CD4-positive, alpha-beta T cell treated with Interleukin-21 for 1 hour (primary cell): ENCODE data around the gene AK5.

Experiments
- DNase-seq: peaks from one replicate; pipeline ENCODE4 v3.0.0-alpha.2; 2020

Gene AK5, protein sequence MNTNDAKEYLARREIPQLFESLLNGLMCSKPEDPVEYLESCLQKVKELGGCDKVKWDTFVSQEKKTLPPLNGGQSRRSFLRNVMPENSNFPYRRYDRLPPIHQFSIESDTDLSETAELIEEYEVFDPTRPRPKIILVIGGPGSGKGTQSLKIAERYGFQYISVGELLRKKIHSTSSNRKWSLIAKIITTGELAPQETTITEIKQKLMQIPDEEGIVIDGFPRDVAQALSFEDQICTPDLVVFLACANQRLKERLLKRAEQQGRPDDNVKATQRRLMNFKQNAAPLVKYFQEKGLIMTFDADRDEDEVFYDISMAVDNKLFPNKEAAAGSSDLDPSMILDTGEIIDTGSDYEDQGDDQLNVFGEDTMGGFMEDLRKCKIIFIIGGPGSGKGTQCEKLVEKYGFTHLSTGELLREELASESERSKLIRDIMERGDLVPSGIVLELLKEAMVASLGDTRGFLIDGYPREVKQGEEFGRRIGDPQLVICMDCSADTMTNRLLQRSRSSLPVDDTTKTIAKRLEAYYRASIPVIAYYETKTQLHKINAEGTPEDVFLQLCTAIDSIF

DNA sequence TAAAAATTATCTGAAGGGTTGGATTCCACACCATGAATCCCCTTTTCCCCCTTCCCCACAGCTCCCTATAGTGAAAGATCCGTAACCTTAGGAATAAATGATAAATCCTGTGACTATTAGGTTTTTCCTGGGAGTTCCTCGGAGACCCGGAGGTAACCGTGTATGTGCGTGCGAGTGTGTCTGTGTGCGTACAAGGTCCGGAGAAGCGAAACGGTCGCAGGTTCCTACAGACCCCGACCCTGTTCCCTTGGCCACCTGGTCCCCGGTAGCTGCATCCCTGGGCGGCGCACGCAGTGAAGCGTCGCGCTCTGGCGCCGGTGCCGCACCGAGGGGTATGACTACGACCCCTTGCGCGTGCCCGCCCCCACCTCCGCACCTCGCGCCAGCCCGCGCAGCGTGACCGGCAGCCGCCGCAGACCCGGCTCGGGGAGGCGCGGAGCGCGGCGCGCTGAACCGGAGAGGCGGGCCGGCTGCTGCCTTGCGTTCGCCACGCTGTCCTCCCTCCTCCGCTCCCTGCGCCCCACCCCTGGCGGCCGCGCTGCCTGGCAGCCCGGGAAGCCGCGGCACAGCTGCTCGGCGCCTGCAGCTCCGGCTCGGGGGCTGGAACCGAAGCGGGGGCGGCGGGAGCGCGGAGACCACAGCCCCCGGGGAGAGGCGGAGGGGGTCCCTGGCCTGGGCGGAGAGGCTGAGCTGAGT, at the start of gene AK5:
Gene AK5 (plus strand): TSS at position 529 of the 696 bp plus-strand sequence. CDS start 295 bp downstream, outside the sequence.
- DNase-seq, result peak; percentile 33

DNA sequence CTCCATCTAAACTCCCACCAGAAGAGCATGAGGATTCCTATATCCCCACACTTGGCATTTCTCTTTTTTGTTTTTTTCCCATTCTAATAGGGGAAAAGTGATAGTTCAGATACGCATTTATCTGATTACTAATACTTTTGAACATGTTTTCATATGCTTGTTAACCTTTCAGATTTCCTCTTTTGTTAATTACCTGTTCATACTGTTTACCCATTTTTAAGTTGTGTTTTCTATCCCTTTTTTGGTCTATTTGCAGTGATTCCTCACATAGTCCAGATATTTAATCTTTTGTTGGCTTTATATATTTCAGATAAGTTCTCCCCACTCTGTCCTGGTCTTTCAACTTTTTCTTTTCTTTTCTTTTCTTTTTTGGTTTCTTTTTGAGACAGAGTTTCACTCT, 49.0 kb upstream of the AK5 start:
- DNase-seq, result no peak

DNA sequence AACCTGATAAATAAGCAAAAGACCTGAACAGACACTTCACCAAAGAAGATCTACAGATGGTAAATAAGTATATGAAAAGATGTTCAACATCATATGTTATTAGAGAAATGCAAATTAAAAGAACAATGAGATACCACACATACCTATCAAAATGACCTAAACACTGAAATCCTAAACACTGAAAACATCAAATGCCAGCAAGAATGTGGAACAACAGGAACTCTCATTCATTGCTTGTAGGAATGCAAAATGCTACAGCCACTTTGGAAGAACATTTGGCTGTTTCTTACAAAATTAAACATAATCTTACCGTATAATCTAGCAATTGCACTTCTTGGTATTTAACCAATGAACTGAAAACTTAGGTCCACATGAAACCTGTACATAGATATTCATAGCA, 47.7 kb upstream of the AK5 start:
- no peak for DNase-seq

DNA sequence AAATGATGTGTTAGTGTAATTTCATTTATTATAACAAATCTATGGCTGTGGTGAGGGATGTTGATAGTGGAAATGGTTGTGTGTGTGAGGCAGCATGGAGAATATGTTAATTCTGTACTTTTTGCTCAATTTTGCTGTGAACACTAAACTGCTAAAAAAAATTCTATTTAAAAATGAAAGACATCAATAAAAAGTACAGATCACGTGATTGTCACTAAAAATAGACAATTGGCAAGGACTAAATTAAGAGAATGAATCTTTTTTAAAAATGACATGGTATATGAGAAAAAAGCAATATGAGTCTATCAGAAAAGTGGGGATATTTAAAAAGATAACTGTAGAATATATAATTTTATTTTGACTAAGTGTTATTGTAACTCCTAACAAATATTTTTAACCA, 46.9 kb upstream of the AK5 start:
- no peak for DNase-seq

DNA sequence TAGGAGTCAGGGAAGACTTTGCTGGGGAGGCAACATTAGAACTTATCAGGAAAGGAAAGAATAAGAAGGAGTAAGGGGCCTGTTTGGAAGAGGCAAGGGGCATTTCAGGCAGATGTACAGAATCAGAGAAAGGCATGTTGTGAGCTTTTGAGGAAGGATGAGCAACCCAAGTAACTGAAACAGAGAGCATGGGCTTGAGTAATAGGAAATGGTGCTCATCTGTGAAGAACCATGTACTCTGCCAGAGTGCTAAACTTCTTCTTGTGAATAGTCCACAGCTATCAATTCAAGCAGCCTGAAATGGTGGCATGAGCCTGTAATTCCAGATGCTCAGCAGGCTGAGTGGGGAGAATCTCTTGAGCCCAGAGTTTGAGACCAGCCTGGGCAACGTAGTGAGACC, 43.4 kb upstream of the AK5 start:
- no peak for DNase-seq

DNA sequence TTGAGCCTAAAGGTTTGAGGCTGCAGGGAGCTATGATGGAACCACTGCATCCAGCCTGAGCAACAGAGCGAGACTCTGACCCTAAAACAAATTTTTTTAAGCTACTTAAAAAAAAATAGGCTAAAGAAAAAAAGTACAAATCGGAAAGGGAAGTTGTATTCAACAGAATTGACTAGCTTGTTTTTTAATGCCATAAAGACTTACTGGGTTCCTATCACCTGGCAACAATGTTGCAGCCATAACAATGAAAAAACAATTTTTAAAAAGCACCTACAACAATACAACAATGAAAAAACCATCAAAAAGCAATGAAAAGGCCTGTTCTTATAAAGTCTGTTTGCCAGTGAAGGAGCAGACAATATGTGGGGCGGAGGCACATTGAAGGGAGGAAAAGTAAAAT, 42.5 kb upstream of the AK5 start:
- DNase-seq, result no peak

DNA sequence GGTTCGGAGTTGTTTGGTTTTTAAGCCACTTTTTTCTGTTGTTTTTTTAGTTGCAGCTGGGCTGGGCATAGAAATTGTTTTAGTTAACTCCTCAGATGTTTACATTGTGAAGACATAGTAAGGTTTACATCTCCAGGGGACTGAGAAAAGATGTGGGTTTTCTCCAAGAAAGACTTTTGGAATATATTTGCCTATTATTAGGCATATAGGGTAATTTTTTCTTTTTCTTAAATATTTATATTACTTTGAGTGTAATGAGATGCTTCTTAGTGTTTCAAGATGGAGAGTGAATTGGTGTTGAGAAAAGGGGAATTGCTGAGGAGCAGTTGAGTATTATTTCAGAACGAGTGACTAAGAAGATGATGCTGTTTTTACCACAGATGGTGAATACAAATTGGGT, 36.0 kb upstream of the AK5 start:
- DNase-seq, result no peak

DNA sequence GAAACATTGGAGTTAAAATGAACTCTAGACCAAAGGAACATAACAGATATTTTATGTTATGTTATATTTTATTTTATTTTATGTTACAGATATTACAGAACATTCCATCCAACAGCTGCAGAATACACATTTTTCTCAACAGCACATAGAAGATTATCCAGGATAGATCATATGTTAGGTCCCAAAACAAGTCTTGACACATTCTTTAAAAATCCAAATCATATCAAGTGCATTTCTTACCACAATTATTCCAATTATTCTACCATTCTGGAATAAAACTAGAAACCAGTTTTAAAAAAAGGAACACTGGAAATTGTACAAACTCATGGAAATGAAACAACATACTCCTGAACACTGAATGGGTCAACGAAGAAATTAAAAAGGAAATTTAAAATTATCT, 31.7 kb upstream of the AK5 start:
- no peak for DNase-seq

DNA sequence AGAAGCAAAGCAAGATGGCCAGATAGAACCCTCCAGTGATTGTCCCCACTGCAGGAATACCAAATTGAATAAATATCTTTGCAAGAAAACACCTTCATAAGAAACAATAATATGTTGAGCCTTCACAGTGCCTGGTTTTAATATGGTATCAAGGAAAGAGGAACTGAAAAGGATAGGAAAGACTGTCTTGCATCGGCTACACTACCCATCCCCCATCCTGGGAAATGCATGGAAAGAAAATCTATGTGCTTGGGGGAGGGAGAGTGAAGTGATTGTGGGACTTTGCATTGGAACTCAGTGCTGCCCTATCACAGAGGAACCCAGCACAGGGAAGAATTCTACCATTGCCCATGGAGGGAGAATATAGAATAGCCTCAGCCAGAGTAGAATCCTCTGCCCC, 28.6 kb upstream of the AK5 start:
- no peak for DNase-seq

DNA sequence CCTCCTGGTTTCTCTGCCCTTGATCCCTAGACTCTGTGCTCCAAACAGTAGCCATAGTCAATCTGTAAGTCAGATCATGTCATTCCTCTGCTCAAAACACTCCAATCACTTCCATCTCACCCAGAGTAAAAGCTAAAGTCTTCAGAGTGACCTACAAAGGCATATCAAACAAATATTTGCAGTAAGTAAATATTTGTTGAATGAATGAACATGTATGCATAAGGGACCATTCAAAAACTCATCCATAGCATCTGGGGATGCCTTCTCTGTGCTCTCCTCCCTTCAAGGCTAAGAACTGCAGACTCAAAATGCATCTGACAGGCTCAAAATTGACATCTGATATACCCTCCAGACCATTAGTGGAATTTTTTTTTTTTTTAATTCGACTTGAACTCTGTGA, 18.1 kb upstream of the AK5 start:
- DNase-seq, result no peak

DNA sequence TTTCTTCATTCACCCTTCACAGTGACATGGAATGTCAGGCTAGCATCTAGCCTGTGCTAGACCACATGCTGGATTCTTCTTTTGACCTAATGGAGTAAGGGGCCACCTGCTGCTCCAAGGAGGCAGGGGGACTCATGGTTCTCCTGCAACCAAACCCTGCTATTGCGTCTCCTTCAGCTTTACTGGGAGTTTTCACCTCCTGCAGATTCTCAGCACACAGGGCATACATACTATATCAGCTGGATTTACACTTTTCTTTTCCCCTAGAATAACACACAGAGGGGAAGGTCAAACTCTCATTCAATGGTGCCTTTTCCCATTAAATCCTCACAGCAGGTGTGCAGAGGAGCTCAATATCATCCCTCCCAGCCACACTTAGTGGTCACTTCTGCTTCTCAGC, 16.6 kb upstream of the AK5 start:
- DNase-seq, result no peak

DNA sequence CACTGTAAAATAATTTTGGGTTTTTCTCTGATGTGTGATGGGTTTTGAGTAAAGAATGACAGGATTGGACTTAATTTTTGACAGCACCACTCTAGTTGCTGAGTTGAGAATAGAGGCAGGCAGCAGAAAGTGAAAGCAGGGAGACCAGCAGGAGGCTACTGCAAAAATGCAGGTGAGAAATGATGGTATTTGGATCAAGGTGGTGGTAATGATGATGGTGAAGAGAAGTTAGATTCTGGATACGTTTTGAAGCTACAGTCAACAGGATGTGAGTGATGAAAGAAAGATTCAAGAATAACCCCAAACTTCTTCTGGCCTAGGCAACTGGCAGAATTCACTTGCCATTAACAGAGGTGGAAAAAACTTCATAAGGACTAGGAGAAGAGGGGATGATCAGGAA, 14.8 kb upstream of the AK5 start:
- no peak for DNase-seq

DNA sequence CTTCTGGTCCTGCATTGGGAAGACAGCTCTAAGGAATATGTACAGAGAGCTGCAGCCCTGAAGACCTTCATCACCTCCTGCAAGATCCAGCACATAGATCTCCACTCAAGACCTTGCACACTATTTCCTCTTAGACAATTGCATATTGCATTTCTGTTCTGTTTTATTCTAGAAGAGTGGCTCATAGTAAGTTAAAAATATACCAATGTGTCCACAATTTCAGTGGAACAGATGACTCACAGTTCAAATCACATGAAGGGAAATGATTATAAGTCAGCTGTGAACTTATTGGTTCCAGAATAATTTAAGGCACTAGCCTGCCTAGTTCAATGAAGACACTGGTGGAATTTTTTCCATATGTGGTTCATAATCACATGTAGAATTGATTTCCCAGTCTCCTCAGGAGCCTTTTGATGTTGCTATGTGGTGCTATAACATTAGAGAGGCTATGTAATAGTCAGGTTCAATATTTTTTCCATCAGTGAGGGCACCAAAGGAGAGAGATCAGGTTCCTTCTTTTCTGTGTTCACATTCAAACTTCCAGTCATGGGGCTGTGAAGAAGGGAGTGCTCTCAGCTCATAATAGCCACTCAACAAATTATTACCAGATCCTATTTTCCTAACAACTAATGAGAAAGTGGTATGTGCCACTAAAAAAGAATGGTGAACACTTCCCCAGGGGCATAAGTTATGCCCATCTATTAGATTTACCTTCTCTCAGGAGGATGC, 9.8 kb upstream of the AK5 start:
- DNase-seq, result no peak

DNA sequence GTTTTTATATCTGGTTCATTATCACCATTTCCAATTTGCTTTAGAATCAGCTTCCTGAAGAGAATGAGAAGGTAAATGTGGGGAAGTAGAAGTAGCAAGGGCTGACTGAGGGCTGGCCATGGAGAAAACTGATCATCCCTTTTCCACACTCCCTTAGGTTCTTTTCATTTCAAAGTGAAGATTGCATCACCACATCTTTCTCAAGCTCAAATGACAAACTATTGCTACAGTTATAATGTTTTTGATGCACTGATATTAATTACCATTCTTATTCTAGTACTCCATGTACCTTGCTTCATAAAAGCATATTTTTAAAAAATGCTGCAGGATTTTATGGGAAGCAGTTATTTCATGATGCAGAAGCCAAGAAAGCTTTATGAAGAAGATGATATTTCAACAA, 7.9 kb upstream of the AK5 start:
- DNase-seq, result no peak

DNA sequence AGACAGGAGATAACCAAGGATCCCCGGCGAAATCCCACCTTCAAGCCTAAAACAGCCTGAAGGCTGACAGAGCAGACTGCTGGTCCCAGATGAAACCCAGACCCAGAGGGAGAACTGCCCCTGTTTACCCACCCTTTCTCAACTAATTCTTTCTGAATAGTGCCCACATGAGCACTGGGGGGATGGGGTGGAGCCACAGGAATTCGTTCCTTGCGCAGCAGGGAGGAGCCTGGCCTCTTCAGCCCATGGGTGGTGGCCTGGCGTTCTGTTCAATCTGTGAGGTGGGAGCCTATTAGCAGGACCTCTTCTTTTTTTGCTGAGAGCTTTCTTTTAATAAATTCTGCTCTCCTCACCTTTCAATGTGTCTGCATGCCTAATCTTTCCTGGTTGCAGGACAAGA, 6.6 kb upstream of the AK5 start:
- DNase-seq, result no peak

DNA sequence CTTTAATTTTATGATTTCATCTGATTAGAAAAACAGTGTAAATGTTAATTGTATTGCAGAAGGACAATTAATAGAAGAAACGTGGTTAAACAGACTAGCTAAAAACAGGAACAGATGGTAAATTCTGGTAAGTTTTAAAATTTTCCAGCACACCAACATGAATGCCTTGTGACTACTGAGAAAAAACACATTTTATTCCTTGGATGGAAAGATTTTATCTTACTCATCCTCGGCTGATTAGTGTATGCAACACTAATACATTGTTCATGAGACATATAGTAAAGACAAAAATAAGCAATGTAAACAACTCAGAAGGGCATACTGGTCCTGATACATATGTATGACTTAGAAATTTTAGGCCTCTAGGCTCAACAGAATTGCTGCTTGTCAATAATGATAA, 4.9 kb upstream of the AK5 start:
- DNase-seq, result no peak

DNA sequence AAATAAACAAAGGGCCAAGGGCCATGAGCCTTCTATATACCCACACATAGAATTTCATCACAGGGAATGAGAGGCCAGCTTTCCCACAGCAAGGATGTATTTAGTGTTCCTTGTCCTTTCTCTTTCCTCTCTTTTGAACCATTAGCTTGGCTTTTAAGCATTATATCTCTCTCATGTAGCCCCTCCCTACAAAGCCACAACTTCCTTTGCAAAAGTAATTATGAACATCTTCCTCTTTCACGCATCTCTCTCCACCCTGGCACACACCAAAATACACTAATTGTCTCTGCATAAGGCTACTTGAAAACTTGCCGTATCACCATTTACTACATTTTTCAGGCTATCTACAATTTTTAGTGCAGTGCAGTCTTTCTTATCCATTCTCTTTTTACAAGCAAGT, 1.9 kb upstream of the AK5 start:
- DNase-seq, result peak; percentile 11

DNA sequence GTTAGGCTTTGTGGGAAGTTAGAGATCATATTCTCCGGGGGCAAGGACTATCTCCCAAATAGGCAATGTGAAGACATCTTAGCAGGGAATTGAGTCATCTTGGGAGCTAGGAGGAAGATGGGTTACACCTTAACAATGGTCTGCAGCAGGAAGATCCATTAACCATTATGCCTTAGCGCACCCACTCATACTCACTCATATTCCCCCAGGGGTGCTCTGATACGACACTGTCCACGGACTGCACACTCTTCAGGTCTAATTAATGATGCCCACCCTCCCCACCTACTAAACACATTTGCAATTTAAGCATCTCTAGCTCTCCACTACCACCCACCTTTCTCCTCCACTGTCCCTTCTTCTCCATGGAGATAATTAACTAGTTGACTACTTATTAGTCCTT, 857 bp upstream of the AK5 start:
- DNase-seq, result no peak

DNA sequence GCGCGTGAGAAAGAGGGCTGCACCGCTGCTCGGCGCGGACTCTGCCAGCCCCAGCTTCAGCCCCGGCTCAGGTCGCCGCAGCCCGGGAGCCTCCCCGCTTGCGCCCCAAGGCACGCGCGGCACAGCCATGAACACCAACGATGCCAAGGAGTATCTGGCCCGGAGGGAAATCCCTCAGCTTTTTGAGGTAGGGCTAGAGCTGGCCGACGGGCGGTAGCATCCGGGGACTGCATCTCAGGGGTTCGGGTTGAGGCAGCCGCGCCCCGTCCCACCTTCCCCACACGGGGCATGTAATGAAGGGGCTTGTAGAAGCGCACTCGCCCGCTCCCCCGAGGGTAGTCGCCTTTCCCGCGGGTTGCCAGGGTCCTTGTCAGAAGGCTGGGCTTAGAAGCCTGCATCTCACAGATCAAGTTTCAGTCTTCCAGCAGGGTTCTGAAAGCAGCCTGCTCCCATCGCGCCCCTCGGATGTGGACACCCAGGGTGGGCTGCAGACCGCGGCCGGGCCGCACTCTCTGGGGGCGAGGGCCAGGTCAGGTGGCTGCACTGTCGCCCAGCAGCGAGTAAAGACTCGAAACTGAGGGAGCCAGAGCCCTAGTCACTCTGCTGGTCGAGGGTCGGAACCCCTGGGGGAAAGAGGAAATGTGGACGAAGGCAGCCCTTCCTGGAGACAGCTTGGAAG, 507 bp downstream of the AK5 start:
- peak; percentile 36 for DNase-seq

DNA sequence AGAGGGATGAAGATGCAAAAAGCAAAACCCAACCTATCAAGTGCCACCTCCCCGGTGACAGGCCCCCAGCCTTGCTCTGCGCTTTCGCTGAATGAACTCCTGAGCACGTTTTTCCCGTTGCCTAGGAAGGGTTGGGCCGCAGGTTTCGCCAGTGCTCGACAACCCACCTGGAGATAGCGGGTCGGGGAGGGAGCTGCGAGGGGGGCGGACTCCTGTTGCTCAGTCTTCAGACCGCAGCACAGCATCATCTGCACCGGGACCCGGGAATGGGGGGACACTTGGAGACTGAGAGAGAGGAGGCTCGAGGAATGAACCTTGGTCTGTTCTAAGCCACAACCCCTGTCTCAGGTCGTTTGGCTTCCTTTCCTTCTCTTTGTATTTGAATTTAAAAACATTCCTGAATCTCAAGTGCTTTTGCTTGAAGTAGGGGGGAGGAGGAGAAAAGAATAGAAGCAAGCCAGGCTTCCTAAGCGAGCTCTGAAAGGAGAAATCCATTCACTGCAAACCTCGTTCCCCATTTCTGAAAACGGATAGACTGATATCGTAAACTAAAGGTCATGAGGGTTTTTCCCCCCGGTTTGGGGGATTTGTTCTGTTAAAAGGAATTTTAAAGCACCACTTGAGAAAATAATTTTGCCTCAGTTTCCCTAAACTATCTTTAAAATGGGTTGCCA, 1.2 kb downstream of the AK5 start:
- DNase-seq, result no peak

DNA sequence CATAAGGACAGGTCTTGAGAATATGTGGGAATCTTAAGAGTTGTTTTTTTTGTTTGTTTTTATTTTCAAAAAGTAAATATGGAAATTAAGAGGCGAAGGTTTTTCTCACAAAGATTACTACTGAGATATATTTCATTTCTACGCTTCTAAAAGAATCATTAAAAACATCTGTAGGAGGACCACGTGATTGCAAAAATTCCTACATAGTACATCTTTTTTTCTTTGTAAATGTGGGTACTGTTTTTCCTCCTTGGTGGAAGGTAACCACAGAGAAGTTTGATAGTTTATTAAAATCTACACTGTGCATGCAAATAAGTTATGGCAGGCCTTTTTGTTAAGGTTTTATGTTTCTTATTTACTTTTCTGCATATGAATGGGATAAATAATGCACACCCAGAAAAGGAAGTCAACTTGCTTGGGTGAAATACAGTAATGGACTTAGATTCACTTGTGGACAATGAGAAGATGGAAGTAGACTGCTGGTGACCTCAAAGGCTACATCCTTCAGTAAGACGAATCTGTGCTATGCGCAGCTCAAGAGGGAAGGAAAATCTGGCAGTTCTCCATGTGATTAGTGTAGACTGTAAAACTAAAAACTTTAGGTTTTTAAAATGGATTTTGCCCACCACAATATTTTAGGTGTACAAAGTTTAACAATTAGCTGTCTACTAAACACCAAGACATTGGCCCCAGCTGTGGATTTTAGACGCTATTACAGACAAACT, 2.0 kb downstream of the AK5 start:
- no peak for DNase-seq

DNA sequence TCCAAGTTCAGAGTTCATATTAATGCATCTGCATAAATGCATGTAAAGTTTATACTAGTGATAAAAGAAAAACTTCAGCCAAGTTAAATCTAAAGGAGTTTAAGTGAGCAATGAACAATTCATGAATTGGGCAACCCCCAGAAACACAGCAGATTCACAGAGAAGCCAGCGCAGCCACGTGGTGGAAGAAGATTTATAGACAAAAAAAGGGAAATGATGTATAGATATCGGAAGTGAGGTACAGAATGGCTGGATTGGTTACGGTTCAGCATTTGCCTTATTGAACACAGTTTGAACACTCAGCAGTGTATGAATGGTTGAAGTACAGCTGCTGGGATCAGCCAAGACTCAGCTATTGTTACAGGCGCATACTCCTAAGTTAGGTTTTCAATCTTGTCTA, 5.7 kb downstream of the AK5 start:
- DNase-seq, result no peak
